Hepatocyte (in vitro differentiated cells): ENCODE data around the gene RNASEL. TPM values are rescaled to one million over a fixed set of nuclear protein-coding genes. Genes with fewer than 3 reads are reported as not detected.

ENCODE experiments used
- DNase-seq: peaks from one replicate; pipeline ENCODE4 v3.0.0-alpha.2; 2016; ENCODE audit warnings: low spot score
- H2AFZ ChIP-seq: fragments of 200-600 bp; sonication (generic); 2 replicates; pipeline ENCODE4 v1.6.0; 2016; ENCODE audit warnings: antibody characterized with exemption, mild to moderate bottlenecking
- H3K27ac ChIP-seq: fragments of 200-600 bp; sonication (generic); 2 replicates; pipeline ENCODE4 v1.5.1; 2016; ENCODE audit warnings: mild to moderate bottlenecking
- H3K27me3 ChIP-seq: fragments of 200-600 bp; sonication (generic); 2 replicates; pipeline ENCODE4 v1.6.1; 2016
- H3K36me3 ChIP-seq: fragments of 200-600 bp; sonication (generic); replicated peaks from 2 replicates; pipeline ENCODE4 v1.5.1; 2016; ENCODE audit warnings: low read depth; ENCODE audit not compliant: insufficient read depth
- H3K4me1 ChIP-seq: fragments of 200-600 bp; sonication (generic); 2 replicates; pipeline ENCODE4 v1.5.1; 2016; ENCODE audit warnings: mild to moderate bottlenecking, moderate library complexity; ENCODE audit not compliant: insufficient read depth
- H3K4me2 ChIP-seq: fragments of 200-600 bp; sonication (generic); 2 replicates; pipeline ENCODE4 v1.6.0; 2016
- H3K4me3 ChIP-seq: fragments of 200-600 bp; sonication (generic); 2 replicates; pipeline ENCODE4 v1.5.1; 2016; ENCODE audit warnings: mild to moderate bottlenecking
- H3K79me2 ChIP-seq: fragments of 200-600 bp; sonication (generic); 2 replicates; pipeline ENCODE4 v1.6.0; 2017; ENCODE audit warnings: mild to moderate bottlenecking
- H3K9me2 ChIP-seq: fragments of 200-600 bp; sonication (generic); replicated peaks from 2 replicates; pipeline ENCODE4 v1.6.0; 2017; ENCODE audit warnings: mild to moderate bottlenecking; ENCODE audit not compliant: insufficient read depth
- H3K9me3 ChIP-seq: fragments of 200-600 bp; sonication (generic); 2 replicates; pipeline ENCODE4 v1.5.1; 2016; ENCODE audit warnings: low read depth, mild to moderate bottlenecking
- H4K20me1 ChIP-seq: fragments of 200-600 bp; sonication (generic); 2 replicates; pipeline ENCODE4 v1.6.0; 2016; ENCODE audit warnings: mild to moderate bottlenecking; ENCODE audit not compliant: insufficient read depth, poor library complexity, severe bottlenecking
- EZH2 ChIP-seq: fragments of 200-600 bp; sonication (generic); IDR thresholded peaks from 2 replicates; pipeline ENCODE4 v1.6.1; 2016; ENCODE audit warnings: antibody characterized with exemption, mild to moderate bottlenecking, borderline replicate concordance
- EZH2phosphoT487 ChIP-seq: fragments of 200-600 bp; sonication (generic); IDR thresholded peaks from one replicate; pipeline ENCODE4 v1.6.1; 2018; ENCODE audit warnings: antibody characterized with exemption, mild to moderate bottlenecking, low read depth, moderate library complexity; ENCODE audit not compliant: unreplicated experiment, severe bottlenecking
- WGBS: methylation state at CpG from one replicate; pipeline ENCODE4 v1.1.6; 2016; ENCODE audit warnings: low lambda C conversion rate; ENCODE audit errors: missing lambda C conversion rate; 5-methylcytosine and 5-hydroxymethylcytosine counted together
- polyA plus RNA-seq: library from polyadenylated mRNA; unstranded; fragments of >200 nt; fragmentation: Nextera tagmentation; extraction: Ambion mirVana; gene quantifications from 2 replicates; pipeline ENCODE4 v1.2.1, GENCODE V29; 2016
- total RNA-seq: library from RNA; depleted of rRNA; stranded (reverse); fragments of >200 nt; gene quantifications from 2 replicates; pipeline ENCODE4 v1.2.3, GENCODE V29; 2014
- TF ChIP-seq, protein P1 (sequence below): fragments of 200-600 bp; sonication (generic); IDR thresholded peaks from 2 replicates; pipeline ENCODE4 v1.5.1; 2016; ENCODE audit warnings: antibody characterized with exemption, mild to moderate bottlenecking; ENCODE audit not compliant: poor library complexity

RNASEL gene
- total and polyA plus RNA-seq, 2 experiments from 2014 or later, result 5.3 to 6.8 TPM

- no peaks in the 10 kb centered on the region for H3K79me2 ChIP-seq
- peaks cover 11% of the 10 kb centered on the region for H3K27me3 ChIP-seq
- WGBS, result 60% methylated on average over 8 of the region's 8 CpGs
Measured at GRCh38 chr1:182611787-182612186, 22.7 kb upstream of the RNASEL start.

DNA sequence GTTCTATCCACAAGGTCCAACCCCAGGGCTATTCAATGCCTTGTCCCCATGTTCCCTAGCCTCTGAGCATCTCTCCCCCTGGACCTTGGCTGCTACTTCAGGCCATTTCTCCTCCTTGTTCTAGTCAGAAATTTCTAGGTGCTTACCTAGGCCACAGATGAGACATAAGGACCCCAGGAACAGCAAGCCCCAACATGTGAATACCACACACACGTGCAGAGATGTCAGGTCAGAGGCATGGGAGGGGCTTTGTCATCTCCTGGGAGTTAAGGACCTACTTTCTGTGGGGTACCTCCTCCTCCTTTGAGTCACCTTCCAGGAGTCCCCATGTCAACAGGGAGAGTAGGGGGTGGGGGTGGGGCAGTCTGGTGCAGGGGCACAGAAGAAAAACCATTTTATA is 22.3 kb upstream of the RNASEL start:
- H3K9me2 ChIP-seq, result no peaks in the 10 kb centered on the region
- TF ChIP-seq EZH2, result no peak
- TF ChIP-seq EZH2phosphoT487, result no peak
- TF ChIP-seq, protein P1, sequence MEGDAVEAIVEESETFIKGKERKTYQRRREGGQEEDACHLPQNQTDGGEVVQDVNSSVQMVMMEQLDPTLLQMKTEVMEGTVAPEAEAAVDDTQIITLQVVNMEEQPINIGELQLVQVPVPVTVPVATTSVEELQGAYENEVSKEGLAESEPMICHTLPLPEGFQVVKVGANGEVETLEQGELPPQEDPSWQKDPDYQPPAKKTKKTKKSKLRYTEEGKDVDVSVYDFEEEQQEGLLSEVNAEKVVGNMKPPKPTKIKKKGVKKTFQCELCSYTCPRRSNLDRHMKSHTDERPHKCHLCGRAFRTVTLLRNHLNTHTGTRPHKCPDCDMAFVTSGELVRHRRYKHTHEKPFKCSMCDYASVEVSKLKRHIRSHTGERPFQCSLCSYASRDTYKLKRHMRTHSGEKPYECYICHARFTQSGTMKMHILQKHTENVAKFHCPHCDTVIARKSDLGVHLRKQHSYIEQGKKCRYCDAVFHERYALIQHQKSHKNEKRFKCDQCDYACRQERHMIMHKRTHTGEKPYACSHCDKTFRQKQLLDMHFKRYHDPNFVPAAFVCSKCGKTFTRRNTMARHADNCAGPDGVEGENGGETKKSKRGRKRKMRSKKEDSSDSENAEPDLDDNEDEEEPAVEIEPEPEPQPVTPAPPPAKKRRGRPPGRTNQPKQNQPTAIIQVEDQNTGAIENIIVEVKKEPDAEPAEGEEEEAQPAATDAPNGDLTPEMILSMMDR, result no peak
- WGBS, result 91% methylated on average over 1 of the region's 1 CpG
- no peaks in the 10 kb centered on the region for H3K79me2 ChIP-seq
- H4K20me1 ChIP-seq, result no peaks in the 10 kb centered on the region
- no peak overlapping the region for H2AFZ ChIP-seq
- no peak overlapping the region for H3K27ac ChIP-seq
- no peaks in the 10 kb centered on the region for H3K36me3 ChIP-seq
- no peak overlapping the region for H3K4me3 ChIP-seq
- no peak for DNase-seq
- peaks cover 19% of the 10 kb centered on the region for H3K4me1 ChIP-seq
- H3K27me3 ChIP-seq, result peaks cover 11% of the 10 kb centered on the region
- no peaks in the 10 kb centered on the region for H3K9me3 ChIP-seq
- H3K4me2 ChIP-seq, result no peak overlapping the region

More at GRCh38 chr1:182611787-182612186, 22.7 kb upstream of the RNASEL start:
- H3K9me2 ChIP-seq, result no peaks in the 10 kb centered on the region
- H3K9me3 ChIP-seq, result no peaks in the 10 kb centered on the region
- H3K27ac ChIP-seq, result no peak overlapping the region
- DNase-seq, result no peak
- H3K4me1 ChIP-seq, result peaks cover 20% of the 10 kb centered on the region
- H3K4me2 ChIP-seq, result no peak overlapping the region
- no peak overlapping the region for H3K4me3 ChIP-seq
- no peaks in the 10 kb centered on the region for H4K20me1 ChIP-seq
- H2AFZ ChIP-seq, result no peak overlapping the region
- TF ChIP-seq EZH2phosphoT487 (no peak), EZH2 (no peak)
- TF ChIP-seq, protein P1, result no peak
- no peaks in the 10 kb centered on the region for H3K36me3 ChIP-seq

- no peak overlapping the region for H2AFZ ChIP-seq
- TF ChIP-seq, protein P1, result no peak
- no peaks in the 10 kb centered on the region for H3K9me2 ChIP-seq
- no peaks in the 10 kb centered on the region for H3K36me3 ChIP-seq
- WGBS, result 59% methylated on average over 6 of the region's 6 CpGs
- no peak overlapping the region for H3K4me2 ChIP-seq
- H3K27me3 ChIP-seq, result peaks cover 8% of the 10 kb centered on the region
- H3K9me3 ChIP-seq, result no peaks in the 10 kb centered on the region
- no peaks in the 10 kb centered on the region for H4K20me1 ChIP-seq
- no peak for DNase-seq
- H3K27ac ChIP-seq, result peak overlapping the region; percentile 12
- H3K4me1 ChIP-seq, result peaks cover 13% of the 10 kb centered on the region
- H3K4me3 ChIP-seq, result no peak overlapping the region
- no peaks in the 10 kb centered on the region for H3K79me2 ChIP-seq
Measured at GRCh38 chr1:182610606-182611194, 21.6 kb upstream of the RNASEL start.
